SU-DHL-6 (cell line): Measurements from ENCODE around the gene HHATL.

Source experiments
- H2AFZ ChIP-seq: fragments of 200-600 bp; sonication (generic); 2 replicates; pipeline ENCODE4 v1.6.1; 2014; ENCODE audit warnings: low read depth, mild to moderate bottlenecking, moderate library complexity, mixed read lengths, antibody characterized with exemption, low read length; ENCODE audit not compliant: severe bottlenecking
- H3F3A ChIP-seq: fragments of 200-600 bp; shearing (Covaris generic); 2 replicates; pipeline ENCODE4 v1.6.0; 2016; ENCODE audit warnings: antibody characterized with exemption, mild to moderate bottlenecking; ENCODE audit not compliant: insufficient read depth
- H3K27ac ChIP-seq: fragments of 200-600 bp; sonication (generic); 2 replicates; pipeline ENCODE4 v1.5.1; 2016; ENCODE audit warnings: low read depth, mild to moderate bottlenecking, low read length, moderate library complexity, mixed read lengths
- H3K27me3 ChIP-seq: fragments of 200-600 bp; sonication (generic), shearing (Covaris generic); 2 replicates; pipeline ENCODE4 v1.6.0; 2014; ENCODE audit warnings: mild to moderate bottlenecking, low read length
- H3K36me3 ChIP-seq: fragments of 200-600 bp; sonication (generic); 2 replicates; pipeline ENCODE4 v1.6.1; 2014; ENCODE audit warnings: mild to moderate bottlenecking, low read length, mixed read lengths
- H3K4me2 ChIP-seq: fragments of 300-600, 200-600 bp; shearing (Covaris generic), sonication (generic); 2 replicates; pipeline ENCODE4 v1.6.0; 2014; ENCODE audit warnings: low read length, low read depth, mild to moderate bottlenecking; ENCODE audit not compliant: poor library complexity, severe bottlenecking
- H3K4me3 ChIP-seq: fragments of 200-600 bp; sonication (generic); 2 replicates; pipeline ENCODE4 v1.5.1; 2014; ENCODE audit warnings: antibody characterized with exemption, low read length, mild to moderate bottlenecking, mixed read lengths; ENCODE audit not compliant: insufficient read depth, poor library complexity, severe bottlenecking
- H3K79me2 ChIP-seq: fragments of 200-600 bp; sonication (generic); 2 replicates; pipeline ENCODE4 v1.6.1; 2014; ENCODE audit warnings: mild to moderate bottlenecking, low read length, moderate library complexity; ENCODE audit not compliant: insufficient read depth
- H3K9ac ChIP-seq: fragments of 200-600 bp; sonication (generic); 2 replicates; pipeline ENCODE4 v1.7.0; 2014; ENCODE audit warnings: mild to moderate bottlenecking, low read length
- H3K9me2 ChIP-seq: fragments of 200-600 bp; sonication (generic); replicated peaks from 2 replicates; pipeline ENCODE4 v1.6.1; 2014; ENCODE audit warnings: low read length; ENCODE audit not compliant: insufficient read depth
- H3K9me3 ChIP-seq: fragments of 200-600 bp; sonication (generic); 2 replicates; pipeline ENCODE4 v1.6.1; 2014; ENCODE audit warnings: low read length, mixed read lengths; ENCODE audit not compliant: insufficient read depth
- H4K20me1 ChIP-seq: fragments of 200-600 bp; sonication (generic); 2 replicates; pipeline ENCODE4 v1.6.1; 2014; ENCODE audit warnings: low read depth, mild to moderate bottlenecking, antibody characterized with exemption, low read length, moderate library complexity, mixed read lengths
- EZH2phosphoT487 ChIP-seq: fragments of 200-600 bp; sonication (generic), shearing (Covaris generic); conservative IDR thresholded peaks from 2 replicates; pipeline ENCODE4 v1.6.1; 2018; ENCODE audit warnings: mild to moderate bottlenecking, antibody characterized with exemption, low read length, moderate library complexity, mixed read lengths
- TF ChIP-seq, protein P1 (sequence below): fragments of 200-600 bp; sonication (generic); IDR thresholded peaks from one replicate; pipeline ENCODE4 v1.5.1; 2017; ENCODE audit warnings: antibody characterized with exemption, mild to moderate bottlenecking, low read length, moderate library complexity; ENCODE audit not compliant: insufficient read depth, poor library complexity, severe bottlenecking

HHATL gene

DNA sequence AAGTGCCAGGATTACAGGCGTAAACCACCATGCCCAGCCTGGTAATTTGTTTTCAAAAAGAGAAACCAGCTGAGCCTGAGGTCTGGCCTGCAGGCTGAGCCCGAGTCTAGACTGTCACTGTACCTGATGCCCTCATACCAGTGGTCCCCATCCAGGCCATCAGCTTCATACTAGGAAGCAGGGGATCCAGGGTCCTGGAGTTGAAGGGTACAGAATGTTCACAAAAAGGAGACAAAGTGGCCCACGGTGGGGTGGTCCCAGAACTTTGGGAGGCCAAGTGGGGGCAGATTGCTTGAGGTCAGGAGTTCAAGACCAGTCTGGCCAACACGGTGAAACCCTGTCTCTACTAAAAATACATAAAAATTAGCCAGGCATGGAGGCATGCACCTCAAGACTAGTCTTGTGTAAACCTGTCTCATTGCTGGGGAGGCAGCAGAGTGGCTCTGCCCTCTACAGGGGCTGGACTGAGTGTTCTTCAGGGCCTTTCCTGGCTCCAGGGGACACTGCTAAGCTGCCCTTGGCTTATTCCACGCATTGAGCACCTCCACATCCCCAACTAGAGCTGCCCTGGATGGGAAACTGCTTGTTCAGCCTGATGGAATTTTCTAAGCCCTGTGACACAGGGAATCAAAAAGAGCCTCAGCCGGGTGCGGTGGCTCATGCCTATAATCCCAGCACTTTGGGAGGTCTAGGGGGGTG is 7.9 kb upstream of the HHATL start:
- Histone ChIP-seq H3K79me2 (no peaks in the 10 kb centered on the region), H3F3A (no peaks in the 10 kb centered on the region), H4K20me1 (no peaks in the 10 kb centered on the region), H3K9ac (no peak overlapping the region), H3K4me3 (no peak overlapping the region), H3K36me3 (no peaks in the 10 kb centered on the region), H3K27me3 (no peaks in the 10 kb centered on the region), H3K9me3 (no peaks in the 10 kb centered on the region), H3K27ac (no peak overlapping the region), H2AFZ (no peak overlapping the region), H3K9me2 (no peaks in the 10 kb centered on the region), H3K4me2 (no peak overlapping the region)
- no peak for TF ChIP-seq EZH2phosphoT487
- TF ChIP-seq, protein P1, sequence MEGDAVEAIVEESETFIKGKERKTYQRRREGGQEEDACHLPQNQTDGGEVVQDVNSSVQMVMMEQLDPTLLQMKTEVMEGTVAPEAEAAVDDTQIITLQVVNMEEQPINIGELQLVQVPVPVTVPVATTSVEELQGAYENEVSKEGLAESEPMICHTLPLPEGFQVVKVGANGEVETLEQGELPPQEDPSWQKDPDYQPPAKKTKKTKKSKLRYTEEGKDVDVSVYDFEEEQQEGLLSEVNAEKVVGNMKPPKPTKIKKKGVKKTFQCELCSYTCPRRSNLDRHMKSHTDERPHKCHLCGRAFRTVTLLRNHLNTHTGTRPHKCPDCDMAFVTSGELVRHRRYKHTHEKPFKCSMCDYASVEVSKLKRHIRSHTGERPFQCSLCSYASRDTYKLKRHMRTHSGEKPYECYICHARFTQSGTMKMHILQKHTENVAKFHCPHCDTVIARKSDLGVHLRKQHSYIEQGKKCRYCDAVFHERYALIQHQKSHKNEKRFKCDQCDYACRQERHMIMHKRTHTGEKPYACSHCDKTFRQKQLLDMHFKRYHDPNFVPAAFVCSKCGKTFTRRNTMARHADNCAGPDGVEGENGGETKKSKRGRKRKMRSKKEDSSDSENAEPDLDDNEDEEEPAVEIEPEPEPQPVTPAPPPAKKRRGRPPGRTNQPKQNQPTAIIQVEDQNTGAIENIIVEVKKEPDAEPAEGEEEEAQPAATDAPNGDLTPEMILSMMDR: no peak

DNA sequence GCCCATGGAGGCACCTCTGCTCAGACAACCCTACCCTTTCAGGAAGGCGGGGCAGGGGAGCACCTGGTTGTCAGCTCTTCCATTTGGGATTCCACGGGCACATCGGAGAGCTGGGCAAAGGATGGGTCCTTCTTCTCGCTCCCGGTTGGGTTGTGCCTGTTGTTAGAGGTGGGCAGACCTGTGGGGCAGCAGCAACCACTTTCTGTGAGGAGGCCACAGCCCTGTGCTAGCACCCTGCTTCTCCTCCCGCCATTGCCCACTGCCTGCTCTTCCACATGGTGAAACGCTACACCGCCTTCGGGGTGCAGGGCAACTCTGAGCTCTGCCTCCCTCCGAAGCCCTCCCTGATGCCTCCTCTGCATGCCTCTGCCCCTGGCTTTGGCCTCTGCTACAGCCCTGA is 7.0 kb upstream of the HHATL start:
- Histone ChIP-seq H3K27me3 (no peaks in the 10 kb centered on the region), H3F3A (no peaks in the 10 kb centered on the region), H4K20me1 (no peaks in the 10 kb centered on the region), H3K27ac (no peak overlapping the region), H3K36me3 (no peaks in the 10 kb centered on the region), H2AFZ (no peak overlapping the region), H3K9ac (no peak overlapping the region), H3K79me2 (no peaks in the 10 kb centered on the region), H3K4me2 (no peak overlapping the region), H3K9me2 (no peaks in the 10 kb centered on the region), H3K9me3 (no peaks in the 10 kb centered on the region), H3K4me3 (no peak overlapping the region)
- TF ChIP-seq, protein P1: no peak
- TF ChIP-seq EZH2phosphoT487: no peak

DNA sequence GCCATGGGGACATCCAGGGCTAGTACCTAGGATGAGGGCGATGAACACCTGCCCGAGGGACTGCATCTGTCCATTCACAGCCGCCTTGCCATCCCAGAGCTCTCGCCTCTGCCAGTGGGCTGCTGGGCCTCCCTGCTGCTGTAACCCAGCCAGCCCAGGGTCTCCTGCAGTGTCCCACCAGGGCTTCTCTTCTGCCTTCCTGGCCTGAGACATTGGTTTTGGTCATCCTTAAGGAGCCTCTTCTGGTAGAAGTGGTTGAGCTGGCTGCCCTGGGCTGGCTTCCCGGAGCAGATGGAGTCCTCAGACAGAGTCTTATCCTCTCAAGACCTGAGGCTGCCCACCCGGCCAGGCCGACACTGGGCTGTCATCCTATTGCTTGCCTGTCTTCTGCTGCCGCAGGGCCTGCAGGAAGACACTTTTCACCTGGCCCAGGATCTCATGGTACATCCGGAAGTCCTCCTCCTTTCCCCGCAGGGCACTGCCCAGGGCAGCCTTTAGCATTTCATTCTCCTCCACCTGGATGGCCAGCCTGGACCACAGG is 6.1 kb upstream of the HHATL start:
- Histone ChIP-seq H3K27me3 (no peaks in the 10 kb centered on the region), H3K9me3 (no peaks in the 10 kb centered on the region)
- TF ChIP-seq, protein P1: no peak
- TF ChIP-seq EZH2phosphoT487: no peak

More for the DNA sequence above, 6.1 kb upstream of the HHATL start:
- Histone ChIP-seq H3K9ac (no peak overlapping the region), H3K4me3 (no peak overlapping the region), H4K20me1 (no peaks in the 10 kb centered on the region), H3F3A (no peaks in the 10 kb centered on the region), H3K4me2 (no peak overlapping the region), H3K9me2 (no peaks in the 10 kb centered on the region), H3K79me2 (no peaks in the 10 kb centered on the region), H3K36me3 (no peaks in the 10 kb centered on the region), H3K27ac (no peak overlapping the region), H2AFZ (no peak overlapping the region)
